Brain microvascular endothelial cell (primary cell): ENCODE measurements around the gene VPS37C.

Experiments used
- DNase-seq: peaks from one replicate; pipeline ENCODE4 v3.0.0-alpha.2; 2020
- H3K27ac ChIP-seq: fragments of 250-450 bp; sonication (Bioruptor Pico); 2 replicates; pipeline ENCODE4 v1.5.1; 2020; ENCODE audit warnings: mild to moderate bottlenecking, moderate library complexity
- H3K27me3 ChIP-seq: fragments of 250-450 bp; sonication (Bioruptor Pico); replicated peaks from 2 replicates; pipeline ENCODE4 v1.5.1; 2020; ENCODE audit warnings: mild to moderate bottlenecking
- H3K36me3 ChIP-seq: fragments of 250-450 bp; sonication (Bioruptor Pico); replicated peaks from 2 replicates; pipeline ENCODE4 v1.5.1; 2020; ENCODE audit warnings: mild to moderate bottlenecking
- H3K4me3 ChIP-seq: 2 replicates; pipeline ENCODE4 v1.5.1; 2011; ENCODE audit warnings: low read depth, mild to moderate bottlenecking, control low read depth, low read length, moderate library complexity
- in situ Hi-C: cut with HindIII; loops from 2 replicates; pipeline ENCODE4 v1.10.0; 2017; ENCODE audit warnings: low sequenced_read_pairs, low pct_ligation_motif_present
- TF ChIP-seq, protein P1 (sequence below): IDR thresholded peaks from 2 replicates; pipeline ENCODE4 v1.5.1; 2011; ENCODE audit warnings: low read depth, mild to moderate bottlenecking, moderate library complexity, low read length, control low read depth, inconsistent platforms; ENCODE audit errors: missing control alignments

The VPS37C gene

DNA sequence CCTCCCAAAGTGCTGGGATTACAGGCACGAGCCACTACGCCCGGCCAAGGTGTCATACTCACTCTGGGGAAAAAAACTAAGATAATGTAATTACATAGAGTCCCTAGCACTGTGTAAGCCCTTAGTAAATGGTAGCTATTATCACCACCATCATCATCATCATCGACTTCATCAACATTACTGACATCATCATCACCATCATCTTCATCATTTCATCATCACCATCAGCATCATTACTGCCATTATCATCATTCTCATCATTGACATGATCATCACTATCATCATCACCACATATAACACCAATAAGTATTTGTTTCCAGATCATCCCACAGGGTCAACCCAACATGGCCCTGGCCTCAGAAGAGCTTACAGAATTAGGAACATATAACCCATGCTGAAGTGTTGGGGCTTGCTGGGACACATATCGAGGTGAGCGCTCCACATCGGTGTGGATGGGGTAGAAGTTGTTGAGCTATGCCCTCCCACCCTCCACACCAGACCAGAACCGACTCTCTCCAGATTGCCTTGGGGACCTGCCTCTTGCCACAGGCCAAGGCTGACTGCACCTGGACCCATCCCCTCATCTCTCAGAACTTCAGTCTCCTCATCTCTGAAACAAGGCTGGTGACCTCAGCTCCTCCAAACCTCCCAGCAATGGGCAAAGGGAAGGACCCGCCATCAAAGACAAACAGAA is 73.7 kb downstream of the VPS37C start:
- no peaks in the 10 kb centered on the region for H3K36me3 ChIP-seq
- H3K27me3 ChIP-seq = no peaks in the 10 kb centered on the region
- H3K4me3 ChIP-seq = no peak overlapping the region
- TF ChIP-seq, protein P1, sequence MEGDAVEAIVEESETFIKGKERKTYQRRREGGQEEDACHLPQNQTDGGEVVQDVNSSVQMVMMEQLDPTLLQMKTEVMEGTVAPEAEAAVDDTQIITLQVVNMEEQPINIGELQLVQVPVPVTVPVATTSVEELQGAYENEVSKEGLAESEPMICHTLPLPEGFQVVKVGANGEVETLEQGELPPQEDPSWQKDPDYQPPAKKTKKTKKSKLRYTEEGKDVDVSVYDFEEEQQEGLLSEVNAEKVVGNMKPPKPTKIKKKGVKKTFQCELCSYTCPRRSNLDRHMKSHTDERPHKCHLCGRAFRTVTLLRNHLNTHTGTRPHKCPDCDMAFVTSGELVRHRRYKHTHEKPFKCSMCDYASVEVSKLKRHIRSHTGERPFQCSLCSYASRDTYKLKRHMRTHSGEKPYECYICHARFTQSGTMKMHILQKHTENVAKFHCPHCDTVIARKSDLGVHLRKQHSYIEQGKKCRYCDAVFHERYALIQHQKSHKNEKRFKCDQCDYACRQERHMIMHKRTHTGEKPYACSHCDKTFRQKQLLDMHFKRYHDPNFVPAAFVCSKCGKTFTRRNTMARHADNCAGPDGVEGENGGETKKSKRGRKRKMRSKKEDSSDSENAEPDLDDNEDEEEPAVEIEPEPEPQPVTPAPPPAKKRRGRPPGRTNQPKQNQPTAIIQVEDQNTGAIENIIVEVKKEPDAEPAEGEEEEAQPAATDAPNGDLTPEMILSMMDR = no peak
- DNase-seq = no peak
- H3K27ac ChIP-seq = no peak overlapping the region
- in situ Hi-C loops = no loop called here

DNA sequence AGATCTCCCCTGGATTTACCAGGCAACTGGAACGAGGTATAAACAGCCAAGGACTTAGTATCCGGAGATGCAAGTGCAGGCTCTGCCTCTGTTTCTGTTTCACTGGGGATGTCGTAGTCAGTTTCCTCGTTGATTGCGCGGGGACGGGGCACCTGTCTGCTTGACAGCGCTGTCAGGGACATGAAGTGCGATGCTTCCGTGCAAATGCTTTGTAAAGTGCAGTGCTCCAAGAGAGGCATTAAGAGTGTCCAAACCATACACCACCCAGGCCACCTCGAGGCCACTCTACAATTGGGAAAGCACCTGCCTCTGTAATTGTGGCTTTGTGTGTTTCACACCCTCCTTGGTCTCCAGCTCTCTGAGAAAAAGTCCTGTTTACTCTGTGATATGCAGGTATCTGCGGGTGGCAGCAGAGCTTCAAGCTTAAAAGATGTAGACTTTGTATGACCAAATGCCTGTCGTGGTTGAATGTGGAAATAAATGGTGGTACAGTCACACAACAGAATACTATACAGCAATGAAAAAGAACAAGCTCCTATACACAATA is 77.6 kb downstream of the VPS37C start:
- TF ChIP-seq, protein P1 = no peak
- Histone ChIP-seq H3K27ac (no peak overlapping the region), H3K27me3 (no peaks in the 10 kb centered on the region), H3K36me3 (no peaks in the 10 kb centered on the region), H3K4me3 (no peak overlapping the region)
- no peak for DNase-seq
- in situ Hi-C loops = no loop called here

DNA sequence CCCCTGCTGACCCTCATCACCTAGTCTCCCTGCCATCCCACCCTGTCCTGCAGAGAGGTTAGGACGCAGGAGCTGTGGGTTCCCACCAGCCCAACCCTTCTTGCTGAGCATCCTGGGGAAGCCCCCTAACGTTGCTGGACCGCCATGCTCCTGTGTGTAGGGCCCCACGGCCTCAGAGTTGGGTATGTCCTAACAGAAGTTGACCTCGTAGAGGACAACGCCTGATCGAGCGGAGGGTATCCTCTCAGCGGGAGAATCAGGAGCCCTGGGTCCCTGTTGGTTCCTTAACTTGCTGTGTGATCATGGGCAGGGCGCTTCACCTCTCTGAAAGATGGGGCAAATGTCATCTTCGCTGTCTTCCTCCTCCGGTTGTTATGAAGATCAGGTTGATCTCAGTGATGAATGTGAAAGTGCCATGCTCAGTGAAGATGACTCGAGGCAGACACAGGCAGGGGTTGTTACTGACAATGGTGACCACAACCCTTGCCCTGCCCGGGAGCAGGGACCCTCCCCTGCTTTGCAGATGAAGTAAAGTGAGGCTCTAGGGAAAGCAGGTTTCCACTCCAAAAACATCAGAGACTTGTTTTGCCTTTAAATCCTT is 78.2 kb downstream of the VPS37C start:
- in situ Hi-C loops = no loop called here
- no peak overlapping the region for H3K27ac ChIP-seq
- H3K36me3 ChIP-seq = no peaks in the 10 kb centered on the region
- TF ChIP-seq, protein P1 = no peak
- H3K27me3 ChIP-seq = no peaks in the 10 kb centered on the region
- H3K4me3 ChIP-seq = no peak overlapping the region
- no peak for DNase-seq

DNA sequence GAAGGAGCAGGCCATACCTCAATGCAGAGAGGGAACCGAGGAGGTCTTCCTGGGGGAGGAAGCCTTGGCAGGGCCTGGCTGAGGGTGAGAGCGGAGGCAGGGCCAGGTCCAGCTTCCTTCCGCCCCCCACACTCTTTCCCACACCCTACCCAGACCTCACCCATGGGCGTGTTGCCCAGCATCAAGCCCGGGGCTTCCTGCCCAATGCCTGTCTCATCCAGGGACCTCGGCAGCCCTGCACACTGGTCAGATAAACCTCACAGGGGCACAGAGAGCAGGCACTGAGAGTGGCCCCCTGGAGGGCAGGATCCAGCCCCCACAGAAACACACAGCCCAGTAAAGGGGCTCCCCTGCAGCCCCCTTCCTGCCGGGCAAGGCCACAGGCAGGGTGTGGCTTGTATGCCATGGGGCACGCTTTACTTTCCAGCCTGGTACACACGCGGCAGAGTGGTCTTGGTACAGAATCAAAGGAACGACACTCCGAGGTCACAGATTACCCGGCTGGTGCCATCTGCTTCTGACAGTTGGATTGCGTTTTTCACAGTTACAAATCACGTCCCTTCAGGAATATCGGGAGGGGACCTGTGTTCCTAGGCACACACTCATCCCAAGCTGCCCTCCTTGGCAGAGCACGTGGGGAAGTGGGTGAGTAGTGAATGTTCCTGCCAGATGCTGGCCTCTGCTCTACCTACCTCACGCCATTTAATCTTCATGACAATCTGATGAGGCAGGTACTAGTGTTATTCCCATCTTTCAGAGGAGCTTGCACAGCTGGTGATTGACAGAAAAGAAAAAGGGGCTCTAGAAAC is 79.0 kb downstream of the VPS37C start:
- Histone ChIP-seq H3K27me3 (no peaks in the 10 kb centered on the region), H3K36me3 (no peaks in the 10 kb centered on the region), H3K4me3 (no peak overlapping the region), H3K27ac (no peak overlapping the region)
- TF ChIP-seq, protein P1 = no peak
- in situ Hi-C loops = no loop called here
- DNase-seq = no peak

DNA sequence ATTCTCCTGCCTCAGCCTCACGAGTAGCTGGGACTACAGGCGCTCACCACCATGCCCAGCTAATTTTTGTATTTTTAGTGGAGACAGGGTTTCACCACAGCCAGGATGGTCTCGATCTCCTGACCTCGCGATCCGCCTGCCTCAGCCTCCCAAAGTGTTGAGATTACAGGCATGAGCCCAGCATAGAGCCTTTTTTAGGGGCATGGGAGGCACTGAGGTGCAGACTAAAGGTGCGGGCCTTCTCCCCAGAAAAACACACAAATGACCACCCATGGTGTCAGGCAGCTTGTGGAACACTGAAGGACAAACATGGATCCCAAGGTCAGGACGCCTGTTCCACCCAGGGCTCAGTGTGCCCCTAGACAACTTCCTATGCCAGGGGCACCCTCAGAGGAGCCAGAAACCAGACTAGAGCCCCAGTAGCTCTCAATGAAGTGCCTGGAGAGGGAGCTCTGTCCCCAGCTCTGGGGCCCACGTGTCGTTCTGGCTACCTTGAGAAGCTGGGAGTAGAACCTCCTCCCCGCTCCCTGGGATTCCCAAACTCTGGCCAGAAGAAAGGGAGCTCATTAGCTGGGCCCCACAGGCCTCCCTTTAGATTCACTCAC is 80.1 kb downstream of the VPS37C start:
- H3K4me3 ChIP-seq = no peak overlapping the region
- no peaks in the 10 kb centered on the region for H3K27me3 ChIP-seq
- TF ChIP-seq, protein P1 = no peak
- H3K27ac ChIP-seq = no peak overlapping the region
- in situ Hi-C loops = no loop called here
- H3K36me3 ChIP-seq = no peaks in the 10 kb centered on the region
- DNase-seq = no peak
